GM12878 (cell line): ENCODE measurements around the gene AEBP1.
A peak's percentile ranks its signal among the peaks of the same experiment; 100 is the strongest.

Experiments used
- ATF7 ChIP-seq: fragments of 450-650 bp; IDR thresholded peaks from 2 replicates; pipeline ENCODE4 v1.6.1; 2016; ENCODE audit warnings: low read depth, mild to moderate bottlenecking
- BMI1 ChIP-seq: fragments of 450-650 bp; IDR thresholded peaks from 2 replicates; pipeline ENCODE4 v1.6.1; 2016; ENCODE audit warnings: mild to moderate bottlenecking, moderate library complexity, borderline replicate concordance
- CHD4 ChIP-seq: fragments of 200-600 bp; sonication (generic); IDR thresholded peaks from 2 replicates; pipeline ENCODE4 v1.6.1; 2016; ENCODE audit warnings: mild to moderate bottlenecking
- CREB1 ChIP-seq: IDR thresholded peaks from 2 replicates; pipeline ENCODE4 v1.6.1; 2012; ENCODE audit warnings: low read depth, mild to moderate bottlenecking, inconsistent platforms
- CREM ChIP-seq: IDR thresholded peaks from 2 replicates; pipeline ENCODE4 v1.6.1; 2014; ENCODE audit warnings: antibody characterized with exemption, low read depth
- CTCF ChIP-seq, 3 experiments: IDR thresholded peaks in 2 of 3; conservative IDR thresholded peaks in 1 of 3; 2 replicates each; pipeline ENCODE4 v1.5.1; 2011; ENCODE audit warnings: low read depth in 3 of 3, low read length in 3 of 3, mild to moderate bottlenecking in 3 of 3, control low read depth in 2 of 3, moderate library complexity in 2 of 3, inconsistent platforms in 1 of 3, mixed read lengths in 1 of 3; ENCODE audit not compliant: control insufficient read depth in 2 of 3, insufficient read depth in 1 of 3; ENCODE audit errors: extremely low read depth in 1 of 3
- GABPA ChIP-seq: IDR thresholded peaks from 2 replicates; pipeline ENCODE4 v1.6.1; 2014; ENCODE audit warnings: antibody characterized with exemption, low read depth, mild to moderate bottlenecking, inconsistent platforms
- HDAC6 ChIP-seq: fragments of 200-600 bp; sonication (generic); IDR thresholded peaks from one replicate; pipeline ENCODE4 v1.8.0; 2017; ENCODE audit warnings: antibody characterized with exemption; ENCODE audit not compliant: unreplicated experiment
- NR2C2 ChIP-seq: IDR thresholded peaks from 2 replicates; pipeline ENCODE4 v1.6.1; 2011; ENCODE audit warnings: borderline replicate concordance, low read depth; ENCODE audit not compliant: control insufficient read depth, insufficient read length
- POLR2A ChIP-seq: IDR thresholded peaks from 2 replicates; pipeline ENCODE4 v1.6.1; 2011; ENCODE audit warnings: low read depth, mild to moderate bottlenecking, low read length
- SMC3 ChIP-seq: IDR thresholded peaks from 2 replicates; pipeline ENCODE4 v1.6.1; 2011; ENCODE audit warnings: low read length, improper control_type of control experiment, borderline replicate concordance
- SUZ12 ChIP-seq: fragments of 200-600 bp; sonication (generic); IDR thresholded peaks from one replicate; pipeline ENCODE4 v1.6.1; 2018; ENCODE audit warnings: antibody characterized with exemption, mild to moderate bottlenecking; ENCODE audit not compliant: unreplicated experiment
- ZBTB33 ChIP-seq: fragments of 450-650 bp; IDR thresholded peaks from 2 replicates; pipeline ENCODE4 v1.6.1; 2017; ENCODE audit warnings: mild to moderate bottlenecking

GRCh38 chr7:44067064-44067951 lies 36.8 kb upstream of the AEBP1 start:
- TF ChIP-seq BMI1: no peak
- no peak for TF ChIP-seq ATF7
- no peak for TF ChIP-seq NR2C2
- no peak for TF ChIP-seq CREB1
- TF ChIP-seq SUZ12: no peak
- TF ChIP-seq POLR2A: peak; percentile 61
- no peak for TF ChIP-seq CTCF (IDR thresholded peaks at IDR 0.05 in 2 of 3, conservative IDR thresholded peaks at IDR 0.05 in 1 of 3; ENCODE audit: control insufficient read depth in 2 of 3, extremely low read depth in 1 of 3, insufficient read depth in 1 of 3, low read depth in 3 of 3, low read length in 3 of 3)
- no peak for TF ChIP-seq SMC3
- no peak for TF ChIP-seq HDAC6
- no peak for TF ChIP-seq ZBTB33
- no peak for TF ChIP-seq GABPA
- TF ChIP-seq CREM: no peak
- TF ChIP-seq CHD4: no peak
